IPS-20b (cell line): ENCODE data around the gene KIF23.
A peak's percentile ranks its signal among the peaks of the same experiment; 100 is the strongest.

ENCODE experiments used
- H3K27ac ChIP-seq: one replicate; pipeline ENCODE4 v1.5.1; 2013; ENCODE audit warnings: low read length
- H3K27me3 ChIP-seq: 2 replicates; pipeline ENCODE4 v1.6.1; 2013; ENCODE audit warnings: mild to moderate bottlenecking, low read length, inconsistent platforms; ENCODE audit not compliant: insufficient read depth
- H3K36me3 ChIP-seq: 2 replicates; pipeline ENCODE4 v1.6.1; 2013; ENCODE audit warnings: low read depth, mild to moderate bottlenecking, inconsistent platforms, low read length, moderate library complexity; ENCODE audit not compliant: insufficient read depth
- H3K4me1 ChIP-seq: 2 replicates; pipeline ENCODE4 v1.6.1; 2013; ENCODE audit warnings: mild to moderate bottlenecking, control low read depth, inconsistent platforms, low read length, moderate library complexity; ENCODE audit not compliant: insufficient read depth
- H3K4me3 ChIP-seq: 2 replicates; pipeline ENCODE4 v1.5.1; 2013; ENCODE audit warnings: mild to moderate bottlenecking, low read length, inconsistent platforms
- H3K9ac ChIP-seq: 2 replicates; pipeline ENCODE4 v1.6.1; 2013; ENCODE audit warnings: low read depth, mild to moderate bottlenecking, inconsistent platforms, low read length, moderate library complexity
- H3K9me3 ChIP-seq: 2 replicates; pipeline ENCODE4 v1.6.1; 2013; ENCODE audit warnings: mild to moderate bottlenecking, low read depth, low read length, inconsistent platforms; ENCODE audit not compliant: insufficient read depth

The KIF23 gene

DNA sequence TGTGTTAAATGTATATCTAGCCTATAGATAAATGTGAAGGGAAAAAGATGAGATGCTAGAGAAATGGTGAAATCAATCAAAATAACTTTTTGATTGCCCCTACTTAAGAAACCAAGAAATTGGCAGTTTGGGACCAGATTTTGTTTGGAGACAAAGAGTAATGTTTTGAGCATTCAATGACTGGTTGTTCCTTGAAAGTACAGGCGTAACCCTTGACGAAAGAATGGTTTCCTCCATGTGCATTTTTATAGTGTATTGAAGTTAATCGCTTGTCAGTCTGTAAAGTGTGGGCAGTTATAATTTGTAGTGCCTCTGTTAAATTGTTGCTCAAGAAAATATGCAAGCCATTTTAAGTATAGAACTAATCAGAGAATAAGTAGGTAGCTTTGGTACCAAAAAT is 1.2 kb downstream of the KIF23 start:
- peaks cover 2% of the 10 kb centered on the region; the same call in 1 of the 2 replicates for H3K4me1 ChIP-seq
- H3K27me3 ChIP-seq = no peaks in the 10 kb centered on the region
- H3K27ac ChIP-seq = no peak overlapping the region
- H3K4me3 ChIP-seq = peak overlapping the region; percentile 90
- peaks cover 40% of the 10 kb centered on the region for H3K36me3 ChIP-seq
- no peaks in the 10 kb centered on the region for H3K9me3 ChIP-seq
- peak overlapping the region; percentile 89; the same call in 1 of the 2 replicates for H3K9ac ChIP-seq

DNA sequence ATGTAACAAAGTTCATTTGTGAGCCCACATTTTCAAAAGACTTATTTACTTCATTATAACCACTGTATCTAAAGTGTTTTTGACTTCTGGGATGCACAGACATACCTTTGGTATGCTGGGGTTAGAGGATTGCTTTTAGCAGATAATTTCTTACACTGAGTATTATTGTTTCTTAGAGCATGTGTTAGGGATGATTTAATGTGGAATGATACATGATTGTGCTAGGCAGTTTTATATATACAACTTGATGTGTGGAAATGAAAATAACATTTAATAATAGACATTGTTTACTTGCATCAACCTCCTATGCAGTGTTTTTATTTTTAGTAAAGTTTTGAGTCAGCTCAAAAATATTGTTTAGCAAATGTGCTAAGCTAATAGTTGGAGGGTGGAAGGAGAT is 3.4 kb downstream of the KIF23 start:
- H3K27me3 ChIP-seq = no peaks in the 10 kb centered on the region
- peaks cover 61% of the 10 kb centered on the region for H3K36me3 ChIP-seq
- H3K9ac ChIP-seq = no peak overlapping the region
- H3K4me1 ChIP-seq = peaks cover 2% of the 10 kb centered on the region; the same call in 1 of the 2 replicates
- no peak overlapping the region for H3K27ac ChIP-seq
- no peaks in the 10 kb centered on the region for H3K9me3 ChIP-seq
- no peak overlapping the region for H3K4me3 ChIP-seq

- H3K9ac ChIP-seq = no peak overlapping the region
- no peak overlapping the region for H3K27ac ChIP-seq
- H3K36me3 ChIP-seq = peaks cover 94% of the 10 kb centered on the region
- H3K4me1 ChIP-seq = no peaks in the 10 kb centered on the region
- H3K27me3 ChIP-seq = no peaks in the 10 kb centered on the region
- no peaks in the 10 kb centered on the region for H3K9me3 ChIP-seq
- no peak overlapping the region for H3K4me3 ChIP-seq
These were observed 7.3 kb downstream of the KIF23 start for GRCh38 chr15:69421498-69421897.

GRCh38 chr15:69422336-69422895 is 8.3 kb downstream of the KIF23 start:
- H3K36me3 ChIP-seq = peaks cover 99% of the 10 kb centered on the region

DNA sequence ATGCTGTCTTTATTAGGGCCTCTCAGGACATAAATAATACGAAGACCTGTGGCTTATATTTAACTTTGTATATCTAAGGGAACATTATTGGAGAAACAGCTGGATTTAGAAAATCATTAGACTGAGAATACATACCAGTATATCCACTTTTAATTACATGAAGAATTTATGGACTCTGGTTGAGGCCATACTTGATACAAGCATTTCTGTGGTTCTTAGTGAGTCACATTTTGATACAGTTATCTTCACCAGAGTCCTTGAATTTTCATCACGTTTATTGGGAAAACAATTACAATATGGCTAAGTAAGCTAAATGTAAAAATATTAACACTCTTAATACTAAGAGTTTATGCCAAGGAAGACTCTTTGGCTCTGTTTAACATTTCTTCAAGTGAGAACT is 9.9 kb downstream of the KIF23 start:
- no peaks in the 10 kb centered on the region for H3K4me1 ChIP-seq
- no peaks in the 10 kb centered on the region for H3K27me3 ChIP-seq
- no peak overlapping the region for H3K4me3 ChIP-seq
- H3K9me3 ChIP-seq = no peaks in the 10 kb centered on the region
- H3K27ac ChIP-seq = no peak overlapping the region
- peaks cover 99% of the 10 kb centered on the region for H3K36me3 ChIP-seq
- H3K9ac ChIP-seq = no peak overlapping the region

More at GRCh38 chr15:69422336-69422895, 8.3 kb downstream of the KIF23 start:
- no peak overlapping the region for H3K27ac ChIP-seq
- no peaks in the 10 kb centered on the region for H3K27me3 ChIP-seq
- H3K9me3 ChIP-seq = no peaks in the 10 kb centered on the region
- no peak overlapping the region for H3K9ac ChIP-seq
- H3K4me1 ChIP-seq = no peaks in the 10 kb centered on the region
- H3K4me3 ChIP-seq = no peak overlapping the region

DNA sequence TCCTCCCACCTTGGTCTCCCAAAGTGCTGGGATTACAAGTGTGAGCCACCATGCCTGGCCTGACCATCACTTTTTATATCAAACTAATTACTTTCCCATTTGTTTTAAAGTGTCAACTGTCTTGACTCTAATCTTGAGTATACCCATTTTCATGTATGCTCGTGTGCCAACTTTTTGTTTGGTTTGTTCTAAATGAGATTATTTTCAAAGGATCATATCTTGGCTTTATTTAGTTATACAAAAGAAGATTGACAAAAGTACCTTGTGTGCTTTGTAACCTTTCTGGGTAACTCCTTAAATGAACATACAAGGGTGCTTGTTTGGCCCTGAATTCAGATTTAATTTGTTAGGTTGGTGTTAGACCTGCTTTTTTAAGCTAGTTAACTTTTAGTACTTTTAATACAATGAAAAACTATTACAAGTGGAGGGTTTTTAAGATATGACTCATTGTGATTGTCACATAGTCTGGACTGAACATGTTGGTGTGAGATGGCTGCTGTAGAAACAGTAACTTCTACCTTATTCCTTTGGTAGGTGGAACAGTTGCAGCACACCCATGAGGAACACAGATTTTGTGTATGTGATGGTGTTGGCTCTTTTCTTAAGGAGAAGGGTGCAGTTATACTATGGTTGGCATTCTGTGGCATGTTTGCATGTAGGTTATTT is 10.7 kb downstream of the KIF23 start:
- Histone ChIP-seq H3K4me1 (no peaks in the 10 kb centered on the region), H3K9me3 (no peaks in the 10 kb centered on the region), H3K27me3 (no peaks in the 10 kb centered on the region), H3K4me3 (no peak overlapping the region), H3K27ac (no peak overlapping the region), H3K36me3 (peaks cover 99% of the 10 kb centered on the region), H3K9ac (no peak overlapping the region)

GRCh38 chr15:69433831-69434230 is 19.7 kb downstream of the KIF23 start:
- Histone ChIP-seq H3K4me1 (no peaks in the 10 kb centered on the region), H3K36me3 (peaks cover 99% of the 10 kb centered on the region), H3K27me3 (no peaks in the 10 kb centered on the region), H3K27ac (no peak overlapping the region), H3K9ac (no peak overlapping the region), H3K4me3 (no peak overlapping the region), H3K9me3 (no peaks in the 10 kb centered on the region)

DNA sequence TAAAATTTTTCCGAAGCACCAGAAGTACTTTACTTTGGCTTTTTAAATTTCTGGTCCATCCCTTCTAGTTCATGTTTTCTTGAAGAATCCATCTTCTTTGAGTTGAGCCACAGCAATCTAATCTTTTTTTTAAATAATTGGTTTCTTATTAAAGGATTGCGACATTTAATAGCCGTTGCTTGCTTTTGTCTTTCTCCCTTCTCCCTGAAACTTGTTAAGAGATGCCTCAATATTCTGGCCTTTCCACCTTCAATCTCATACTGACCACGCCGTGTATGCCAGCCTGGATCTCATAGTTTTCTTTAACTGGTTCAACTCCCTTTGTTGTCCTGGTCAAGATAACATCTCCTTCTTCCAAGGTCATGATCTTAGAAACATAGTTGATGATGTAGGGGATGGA is 20.1 kb downstream of the KIF23 start:
- Histone ChIP-seq H3K36me3 (peaks cover 99% of the 10 kb centered on the region), H3K9me3 (no peaks in the 10 kb centered on the region), H3K4me3 (no peak overlapping the region), H3K27me3 (no peaks in the 10 kb centered on the region), H3K9ac (no peak overlapping the region), H3K4me1 (no peaks in the 10 kb centered on the region), H3K27ac (no peak overlapping the region)

DNA sequence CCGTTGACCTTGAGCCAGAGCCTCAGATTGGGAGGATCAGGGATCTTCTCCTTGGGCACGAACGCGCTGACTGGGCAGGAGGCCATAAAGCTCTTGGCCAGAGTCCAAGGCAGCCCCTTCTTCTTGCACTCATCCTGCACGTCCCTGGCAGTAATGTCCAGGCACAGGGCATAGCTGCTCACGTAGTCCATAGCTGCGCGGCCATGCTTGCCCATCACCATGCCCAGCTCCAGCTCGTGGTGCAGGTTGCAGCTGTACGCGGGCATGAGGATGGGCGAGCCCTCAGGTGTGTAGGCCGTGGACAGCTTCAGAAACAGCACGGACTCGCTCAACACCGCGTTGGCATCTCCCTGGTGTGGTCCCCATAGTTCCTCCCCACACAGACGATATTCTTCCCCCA is 20.5 kb downstream of the KIF23 start:
- Histone ChIP-seq H3K4me3 (no peak overlapping the region), H3K9ac (no peak overlapping the region), H3K27ac (no peak overlapping the region), H3K4me1 (no peaks in the 10 kb centered on the region), H3K36me3 (peaks cover 99% of the 10 kb centered on the region), H3K27me3 (no peaks in the 10 kb centered on the region), H3K9me3 (no peaks in the 10 kb centered on the region)

DNA sequence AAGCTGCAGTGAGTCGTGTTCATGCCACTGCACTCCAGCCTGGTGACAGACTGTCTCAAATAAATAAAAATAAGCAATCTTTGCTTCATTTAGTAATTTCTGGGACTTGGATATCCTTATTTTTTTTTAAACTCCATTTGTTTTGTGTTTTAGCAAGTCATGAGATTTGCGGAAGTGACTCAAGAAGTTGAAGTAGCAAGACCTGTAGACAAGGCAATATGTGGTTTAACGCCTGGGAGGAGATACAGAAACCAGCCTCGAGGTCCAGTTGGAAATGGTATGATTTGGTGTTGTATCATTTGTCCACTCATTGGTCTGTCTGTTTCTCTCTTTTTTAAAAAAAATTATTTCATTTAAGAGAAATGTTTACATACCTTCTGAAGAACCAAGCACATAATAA is 21.8 kb downstream of the KIF23 start:
- peaks cover 99% of the 10 kb centered on the region for H3K36me3 ChIP-seq

GRCh38 chr15:69436951-69437350 is 22.8 kb downstream of the KIF23 start:
- Histone ChIP-seq H3K4me3 (no peak overlapping the region), H3K27me3 (no peaks in the 10 kb centered on the region), H3K9me3 (no peaks in the 10 kb centered on the region), H3K36me3 (peaks cover 100% of the 10 kb centered on the region), H3K4me1 (no peaks in the 10 kb centered on the region), H3K27ac (no peak overlapping the region), H3K9ac (no peak overlapping the region)

More for the DNA sequence above, 21.8 kb downstream of the KIF23 start:
- Histone ChIP-seq H3K27ac (no peak overlapping the region), H3K4me3 (no peak overlapping the region), H3K9ac (no peak overlapping the region), H3K27me3 (no peaks in the 10 kb centered on the region), H3K9me3 (no peaks in the 10 kb centered on the region), H3K4me1 (no peaks in the 10 kb centered on the region)

DNA sequence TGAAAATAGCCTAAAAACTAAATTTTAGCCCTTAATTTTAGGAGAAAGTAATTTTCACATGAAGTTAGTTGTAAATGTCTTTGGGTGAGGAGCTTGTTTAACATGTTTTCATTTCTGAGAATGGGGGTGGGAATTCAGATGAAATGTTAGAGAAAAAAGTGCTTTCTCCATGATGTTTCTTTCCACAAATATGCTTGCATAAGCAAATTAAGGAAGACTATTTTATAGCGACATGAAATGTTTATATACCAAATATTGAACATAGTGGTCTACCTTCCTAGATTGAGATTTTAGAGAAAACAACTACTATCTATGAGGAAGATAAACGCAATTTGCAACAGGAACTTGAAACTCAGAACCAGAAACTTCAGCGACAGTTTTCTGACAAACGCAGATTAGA is 25.5 kb downstream of the KIF23 start:
- H3K9me3 ChIP-seq = no peaks in the 10 kb centered on the region
- H3K4me3 ChIP-seq = no peak overlapping the region
- H3K27ac ChIP-seq = no peak overlapping the region
- no peak overlapping the region for H3K9ac ChIP-seq
- H3K4me1 ChIP-seq = no peaks in the 10 kb centered on the region
- no peaks in the 10 kb centered on the region for H3K27me3 ChIP-seq
- H3K36me3 ChIP-seq = peaks cover 98% of the 10 kb centered on the region
